B cell (primary cell): ENCODE measurements around the gene HES4. TPM values are rescaled to one million over a fixed set of nuclear protein-coding genes. Genes with fewer than 3 reads are reported as not detected.
A peak's percentile ranks its signal among the peaks of the same experiment; 100 is the strongest.

Experiments used
- ATAC-seq: fragments of 200-7000 bp; cut with Tn5 transposase; one replicate; pipeline ENCODE4 v1.10.0; 2021; ENCODE audit warnings: low read depth, mild to moderate bottlenecking, moderate number of reproducible peaks, moderate library complexity
- CTCF ChIA-PET: fragments of 350-600 bp; sonication (Branson Sonifier 250); formaldehyde crosslinking; loops from one replicate; lab custom pipeline; 2021; ENCODE audit warnings: antibody characterized with exemption, inconsistent platforms; lab: Charles Lee
- POLR2A ChIA-PET: fragments of 350-600 bp; sonication (Branson Sonifier 250); formaldehyde crosslinking; loops from one replicate; lab custom pipeline; 2021; ENCODE audit warnings: antibody characterized with exemption; lab: Charles Lee
- DNase-seq: peaks from one replicate; pipeline ENCODE4 v3.0.0; 2013
- H2AFZ ChIP-seq: 2 replicates; pipeline ENCODE4 v1.6.1; 2012; ENCODE audit warnings: mild to moderate bottlenecking, low read depth, low read length; ENCODE audit not compliant: insufficient read depth, poor library complexity, severe bottlenecking
- H3K27ac ChIP-seq, 2 donors: 1 replicate in 1 of 2; 2 replicates in 1 of 2; pipeline ENCODE4 v1.5.1; 2012 to 2013; ENCODE audit warnings: low read length in 2 of 2, mild to moderate bottlenecking in 2 of 2, moderate library complexity in 1 of 2
- H3K27me3 ChIP-seq, 4 experiments: fragments of 200-600 bp in 1 of 4; sonication (generic) in 1 of 4; replicated peaks in 1 of 4; 1 replicate in 2 of 4; 2 replicates in 2 of 4; pipeline versions ENCODE4 v1.6.1 to v1.7.0; 2013 to 2016; ENCODE audit warnings: low read length in 3 of 4, mild to moderate bottlenecking in 2 of 4, mixed read lengths in 1 of 4, moderate library complexity in 1 of 4; ENCODE audit not compliant: insufficient read depth in 4 of 4, control insufficient read depth in 3 of 4; ENCODE audit errors: control extremely low read depth in 1 of 4
- H3K36me3 ChIP-seq, 2 experiments: replicated peaks in 1 of 2; 1 replicate in 1 of 2; 2 replicates in 1 of 2; pipeline versions ENCODE4 v1.6.1 to v1.7.1; 2013; ENCODE audit warnings: low read length in 1 of 2; ENCODE audit not compliant: insufficient read depth in 2 of 2, control insufficient read depth in 1 of 2; ENCODE audit errors: control extremely low read depth in 1 of 2, extremely low read depth in 1 of 2
- H3K4me1 ChIP-seq, 2 donors: fragments of 200-600 bp in 1 of 2; sonication (generic) in 1 of 2; 1 replicate in 1 of 2; 2 replicates in 1 of 2; pipeline versions ENCODE4 v1.5.1 to v1.6.1; 2013 to 2017; ENCODE audit warnings: low read length in 2 of 2; ENCODE audit not compliant: control insufficient read depth in 2 of 2, insufficient read depth in 2 of 2
- H3K4me2 ChIP-seq: replicated peaks from 2 replicates; pipeline ENCODE3; 2012; ENCODE audit warnings: mild to moderate bottlenecking, low read depth, low read length; ENCODE audit not compliant: poor library complexity, severe bottlenecking
- H3K4me3 ChIP-seq, 5 experiments: fragments of 200-600 bp in 1 of 5; sonication (generic) in 1 of 5; 1 replicate in 3 of 5; 2 replicates in 2 of 5; pipeline versions ENCODE4 v1.5.1 to v1.7.0; 2011 to 2016; ENCODE audit warnings: low read length in 4 of 5, mild to moderate bottlenecking in 4 of 5, low read depth in 2 of 5, control low read depth in 1 of 5, moderate library complexity in 1 of 5; ENCODE audit not compliant: insufficient read depth in 1 of 5; ENCODE audit errors: control extremely low read depth in 1 of 5, extremely low read depth in 1 of 5
- H3K79me2 ChIP-seq: fragments of 200-600 bp; sonication (generic); one replicate; pipeline ENCODE4 v1.6.0; 2016; ENCODE audit warnings: low read length; ENCODE audit not compliant: control insufficient read depth, insufficient read depth
- H3K9ac ChIP-seq: fragments of 200-600 bp; sonication (generic); 2 replicates; pipeline ENCODE4 v1.6.1; 2017; ENCODE audit warnings: mild to moderate bottlenecking, low read length, moderate library complexity
- H3K9me3 ChIP-seq, 3 donors: one replicate each; pipeline versions ENCODE4 v1.6.1 to v1.7.1; 2013; ENCODE audit warnings: low read length in 2 of 3; ENCODE audit not compliant: control insufficient read depth in 2 of 3, insufficient read depth in 1 of 3; ENCODE audit errors: control extremely low read depth in 1 of 3
- H4K20me1 ChIP-seq: 2 replicates; pipeline ENCODE4 v1.6.0; 2012; ENCODE audit warnings: mild to moderate bottlenecking, low read length; ENCODE audit not compliant: insufficient read depth, control insufficient read depth, poor library complexity, severe bottlenecking
- H3K27ac Mint-ChIP-seq: one replicate; pipeline ENCODE4 v1.8.0; 2021; ENCODE audit warnings: mixed read lengths
- H3K27me3 Mint-ChIP-seq: one replicate; pipeline ENCODE4 v1.8.0; 2021; ENCODE audit warnings: mixed read lengths
- H3K4me1 Mint-ChIP-seq: one replicate; pipeline ENCODE4 v1.8.0; 2021; ENCODE audit warnings: mixed read lengths
- H3K4me3 Mint-ChIP-seq: one replicate; pipeline ENCODE4 v1.8.0; 2021; ENCODE audit warnings: mixed read lengths
- H3K9me3 Mint-ChIP-seq: one replicate; pipeline ENCODE4 v1.8.0; 2022; ENCODE audit warnings: mixed read lengths; ENCODE audit not compliant: insufficient read depth
- EZH2 ChIP-seq: IDR thresholded peaks from 2 replicates; pipeline ENCODE4 v1.6.1; 2012; ENCODE audit warnings: borderline replicate concordance, low read depth, mild to moderate bottlenecking, moderate library complexity, low read length; ENCODE audit not compliant: insufficient read depth, poor library complexity, severe bottlenecking
- WGBS: methylation state at CpG from one replicate; pipeline ENCODE4 v1.1.5; 2013; ENCODE audit warnings: missing lambda C conversion rate; ENCODE audit not compliant: insufficient coverage; 5-methylcytosine and 5-hydroxymethylcytosine counted together
- intact Hi-C: fragments of 100-400 bp; cut with micrococcal nuclease; formaldehyde crosslinking; loops from one replicate; pipeline ENCODE4 v1.10.0; 2022
- polyA plus RNA-seq: library from polyadenylated mRNA; depleted of rRNA; stranded (reverse); fragments of >200 nt; gene quantifications from 2 replicates; pipeline ENCODE4 v1.2.3, GENCODE V29; 2012
- total RNA-seq, 2 donors: library from RNA; stranded (reverse); fragments of 120-200 nt in 1 of 2; gene quantifications; 1 replicate in 1 of 2; 2 replicates in 1 of 2; pipeline versions ENCODE4 v1.2.3 to v1.2.4, GENCODE V29; 2013 to 2022
- TF ChIP-seq, protein P1 (sequence below): fragments of 200-600 bp; IDR thresholded peaks from one replicate; pipeline ENCODE4 v1.8.0; 2022; ENCODE audit warnings: antibody characterized with exemption, mild to moderate bottlenecking

HES4 gene
- total and polyA plus RNA-seq, 2 donors (not counting 1 experiment from before 2014, with no cell fraction given) = 3.2 to 4.5 TPM

DNA sequence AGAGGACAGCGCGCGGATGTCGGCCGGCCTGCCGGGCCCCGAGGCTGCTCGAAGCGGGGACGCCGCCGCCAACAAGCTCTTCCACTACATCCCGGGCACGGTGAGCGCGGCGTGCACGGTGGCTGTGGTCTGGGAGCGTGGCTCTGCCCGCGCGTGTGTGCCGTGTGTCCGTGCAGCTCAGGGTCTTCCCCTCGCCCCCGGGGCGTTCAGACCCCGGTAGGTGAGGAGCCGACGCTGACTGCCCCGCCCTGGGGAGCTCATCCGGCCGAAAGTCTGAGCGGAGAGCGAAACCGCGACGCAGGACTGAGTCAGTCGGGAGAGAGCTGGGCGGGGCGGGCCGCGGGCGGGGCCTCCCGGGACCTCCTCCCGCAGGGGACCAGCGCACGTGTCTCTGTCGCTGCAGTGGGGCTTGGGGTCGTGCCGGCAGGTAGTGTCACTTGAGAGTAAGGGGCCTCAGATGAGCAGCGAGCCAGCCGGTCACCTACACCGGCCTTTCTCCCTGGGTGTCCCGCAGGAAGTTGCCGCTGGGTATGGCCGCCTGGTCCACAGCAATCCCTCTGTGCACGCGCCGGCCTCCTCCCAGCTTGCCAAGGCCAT is 33.1 kb downstream of the HES4 start:
- Histone ChIP-seq H3K27me3 (peaks cover 0 to 39% (median 9%) of the 10 kb centered on the region in 4 experiments), H3K4me1 (peaks cover 13 to 16% of the 10 kb centered on the region in 2 donors), H4K20me1 (no peaks in the 10 kb centered on the region), H3K36me3 (no peaks in the 10 kb centered on the region), H2AFZ (peak overlapping the region; percentile 94), H3K4me3 (peak overlapping the region; percentile 2 to 72 (median 64)), H3K27ac (no peak overlapping the region), H3K4me2 (peak overlapping the region; percentile 99), H3K9ac (peak overlapping the region; percentile 77), H3K79me2 (no peaks in the 10 kb centered on the region), H3K9me3 (peaks cover 0 to under 1% (median 0%) of the 10 kb centered on the region in 3 donors)
- DNase-seq (peak; percentile 70), ATAC-seq (peak; percentile 86)
- intact Hi-C loops = no loop called here
- no peak for TF ChIP-seq EZH2
- TF ChIP-seq, protein P1, sequence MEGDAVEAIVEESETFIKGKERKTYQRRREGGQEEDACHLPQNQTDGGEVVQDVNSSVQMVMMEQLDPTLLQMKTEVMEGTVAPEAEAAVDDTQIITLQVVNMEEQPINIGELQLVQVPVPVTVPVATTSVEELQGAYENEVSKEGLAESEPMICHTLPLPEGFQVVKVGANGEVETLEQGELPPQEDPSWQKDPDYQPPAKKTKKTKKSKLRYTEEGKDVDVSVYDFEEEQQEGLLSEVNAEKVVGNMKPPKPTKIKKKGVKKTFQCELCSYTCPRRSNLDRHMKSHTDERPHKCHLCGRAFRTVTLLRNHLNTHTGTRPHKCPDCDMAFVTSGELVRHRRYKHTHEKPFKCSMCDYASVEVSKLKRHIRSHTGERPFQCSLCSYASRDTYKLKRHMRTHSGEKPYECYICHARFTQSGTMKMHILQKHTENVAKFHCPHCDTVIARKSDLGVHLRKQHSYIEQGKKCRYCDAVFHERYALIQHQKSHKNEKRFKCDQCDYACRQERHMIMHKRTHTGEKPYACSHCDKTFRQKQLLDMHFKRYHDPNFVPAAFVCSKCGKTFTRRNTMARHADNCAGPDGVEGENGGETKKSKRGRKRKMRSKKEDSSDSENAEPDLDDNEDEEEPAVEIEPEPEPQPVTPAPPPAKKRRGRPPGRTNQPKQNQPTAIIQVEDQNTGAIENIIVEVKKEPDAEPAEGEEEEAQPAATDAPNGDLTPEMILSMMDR = no peak
- CTCF ChIA-PET = interaction anchor here (1.0 to 1.9 kb wide), 3 partner anchors 9 to 97 kb away, joined by 3 to 9 read pairs (median 4); no protein-coding TSS in a partner anchor
- Mint-ChIP-seq H3K9me3 (no peaks in the 10 kb centered on the region), H3K4me3 (peak overlapping the region; percentile 93), H3K27ac (no peak overlapping the region), H3K4me1 (peaks cover 5% of the 10 kb centered on the region), H3K27me3 (peaks cover 13% of the 10 kb centered on the region)
- under 1% methylated on average over 60 of the region's 60 CpGs for WGBS
- POLR2A ChIA-PET = interaction anchor here (0.7 kb wide), 1 partner anchor 69 kb away, joined by 4 read pairs; no protein-coding TSS in a partner anchor

DNA sequence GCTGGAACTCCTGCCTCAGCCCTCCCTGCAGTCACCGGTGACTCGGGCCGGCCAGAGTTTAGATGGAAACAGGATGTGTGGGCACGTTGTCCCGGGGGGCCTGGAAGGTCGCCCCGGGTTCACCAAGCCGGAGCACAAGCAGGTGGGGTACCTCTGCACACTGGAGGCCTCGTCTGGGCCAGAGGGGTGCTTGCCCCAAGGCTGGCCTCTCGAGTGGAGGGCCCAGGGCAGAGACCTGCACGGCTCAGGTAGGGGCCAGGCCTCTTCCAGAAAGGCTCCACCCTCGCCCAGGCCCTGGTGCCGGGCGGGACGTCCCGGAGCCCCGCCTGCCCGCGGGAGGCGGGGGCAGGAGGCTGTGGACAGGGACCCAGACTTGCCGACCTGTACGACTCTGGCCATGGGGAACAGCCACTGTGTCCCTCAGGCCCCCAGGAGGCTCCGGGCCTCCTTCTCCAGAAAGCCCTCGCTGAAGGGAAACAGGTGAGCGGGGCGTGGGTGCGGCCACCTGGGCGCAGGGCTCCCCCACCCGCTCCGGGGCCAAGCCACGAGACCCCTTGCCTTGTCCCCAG is 33.7 kb downstream of the HES4 start, which contains the start of gene PLEKHN1:
PLEKHN1 (plus strand) TSS at position 348 of the 569 bp plus-strand sequence; CDS start at position 398, 50 bp downstream.
- Histone ChIP-seq H3K4me3 (peak within 1 kb of the TSS; percentile 2 to 72 (median 64)), H3K27ac (no peak within 1 kb of the TSS), H3K79me2 (no peaks in the 10 kb centered on the region), H3K9ac (peak within 1 kb of the TSS; percentile 77), H3K4me1 (peaks cover 13 to 19% of the 10 kb centered on the region in 2 donors), H3K27me3 (peaks cover 0 to 33% (median 9%) of the 10 kb centered on the region in 4 experiments), H3K9me3 (no peaks in the 10 kb centered on the region), H4K20me1 (no peaks in the 10 kb centered on the region), H3K4me2 (peak within 1 kb of the TSS; percentile 99), H3K36me3 (no peaks in the 10 kb centered on the region), H2AFZ (peak within 1 kb of the TSS; percentile 94)
- Mint-ChIP-seq H3K4me3 (peak within 1 kb of the TSS; percentile 93), H3K9me3 (no peaks in the 10 kb centered on the region), H3K4me1 (peaks cover 6% of the 10 kb centered on the region), H3K27me3 (peaks cover 13% of the 10 kb centered on the region), H3K27ac (no peak within 1 kb of the TSS)
- intact Hi-C loops = no loop called here
- peak; percentile 59 for ATAC-seq
- no peak for TF ChIP-seq EZH2
- TF ChIP-seq, protein P1 = no peak
- ChIA-PET POLR2A (interaction anchor here (0.7 kb wide), 1 partner anchor 68 kb away, joined by 4 read pairs; no protein-coding TSS in a partner anchor), CTCF (interaction anchor here (1.0 to 1.9 kb wide), 3 partner anchors 10 to 97 kb away, joined by 3 to 9 read pairs (median 4); no protein-coding TSS in a partner anchor)
- WGBS = 5% methylated on average over 30 of the region's 31 CpGs
- DNase-seq = no peak
